Thyroid gland (tissue), 4 donors: ENCODE results near the gene MOV10. TPM values are rescaled to one million over a fixed set of nuclear protein-coding genes. Genes with fewer than 3 reads are reported as not detected.
A peak's percentile ranks its signal among the peaks of the same experiment; 100 is the strongest.

Source experiments
- DNase-seq, 2 donors: peaks; one replicate each; pipeline ENCODE4 v3.0.0-alpha.2; 2019
- H3K27ac ChIP-seq, 3 donors: fragments of 200-600 bp; sonication (generic); 1 replicate in 2 of 3; 2 replicates in 1 of 3; pipeline ENCODE4 v1.5.1; 2016 to 2019; ENCODE audit warnings: mild to moderate bottlenecking in 1 of 3, moderate library complexity in 1 of 3
- H3K27me3 ChIP-seq: fragments of 200-600 bp; sonication (generic); one replicate; pipeline ENCODE4 v1.5.1; 2019
- H3K36me3 ChIP-seq, 2 donors: fragments of 200-600 bp; sonication (generic); one replicate each; pipeline ENCODE4 v1.5.1; 2016 to 2019
- H3K4me1 ChIP-seq, 2 donors: fragments of 200-600 bp; sonication (generic); one replicate each; pipeline ENCODE4 v1.5.1; 2017 to 2019
- H3K4me3 ChIP-seq, 3 donors: fragments of 200-600 bp; sonication (generic); replicated peaks in 1 of 3; 1 replicate in 2 of 3; 2 replicates in 1 of 3; pipeline ENCODE4 v1.5.1; 2016; ENCODE audit warnings: mild to moderate bottlenecking in 1 of 3
- H3K9me3 ChIP-seq: fragments of 200-600 bp; sonication (generic); one replicate; pipeline ENCODE4 v1.5.1; 2017
- CTCF ChIP-seq, 6 experiments: fragments of 200-600 bp in 3 of 6; fragments of 450-650 bp in 3 of 6; sonication (generic) in 3 of 6; IDR thresholded peaks; one replicate each; pipeline ENCODE4 v1.5.1; 2016 to 2019; ENCODE audit warnings: antibody characterized with exemption in 6 of 6, mild to moderate bottlenecking in 2 of 6, inconsistent platforms in 1 of 6, moderate library complexity in 1 of 6
- POLR2A ChIP-seq, 2 donors: fragments of 450-650 bp; IDR thresholded peaks; one replicate each; pipeline ENCODE4 v1.6.1; 2017; ENCODE audit warnings: antibody characterized with exemption in 2 of 2, mild to moderate bottlenecking in 2 of 2, moderate library complexity in 1 of 2
- WGBS, 2 donors: methylation state at CpG; one replicate each; pipeline ENCODE4 v1.1.5; 2017; 5-methylcytosine and 5-hydroxymethylcytosine counted together
- intact Hi-C: fragments of 100-400 bp; cut with DNase I; formaldehyde crosslinking; loops from one replicate; pipeline ENCODE4 v1.15.1; 2023
- total RNA-seq, 4 donors: library from RNA; depleted of rRNA; stranded (reverse); fragments of >200 nt; gene quantifications; one replicate each; pipeline ENCODE4 v1.2.3, GENCODE V29; 2016

MOV10 gene
- total RNA-seq, 4 donors from 2014 or later = 20.2 to 27.7 (median 27.5) TPM

GRCh38 chr1:112704391-112704933, 30.0 kb downstream of the MOV10 start:
- whole genome bisulfite sequencing, 2 donors = 39 to 46% methylated on average over 5 to 7 of the region's 7 CpGs

GRCh38 chr1:112704934-112705627, 30.6 kb downstream of the MOV10 start:
- Histone ChIP-seq H3K4me1 (peaks cover 28 to 49% of the 10 kb centered on the region in 2 donors), H3K27ac (peak overlapping the region; percentile 75 to 97 (median 95)), H3K9me3 (no peaks in the 10 kb centered on the region), H3K27me3 (no peaks in the 10 kb centered on the region), H3K4me3 (peak overlapping the region in 1 of 3 donors; percentile 99), H3K36me3 (peaks cover 3 to 4% of the 10 kb centered on the region in 2 donors)
- intact Hi-C loops = loop anchor here (5.0 to 10.0 kb wide), 3 partner anchors 200 to 313 kb away; partner anchors contain the start of gene WNT2B
- peak; percentile 93 to 95 for DNase-seq
- WGBS, 2 donors = 3 to 5% methylated on average over 13 of the region's 13 CpGs
- TF ChIP-seq POLR2A (IDR thresholded peaks at IDR 0.05) (peak in 1 of 2 donors; percentile 90), CTCF (IDR thresholded peaks at IDR 0.05) (peak in 1 of 6 experiments; percentile 14)

More at GRCh38 chr1:112704391-112704933, 30.0 kb downstream of the MOV10 start:
- no peaks in the 10 kb centered on the region for H3K27me3 ChIP-seq
- H3K9me3 ChIP-seq = no peaks in the 10 kb centered on the region
- H3K4me3 ChIP-seq = peak overlapping the region in 1 of 3 donors; percentile 99
- intact Hi-C loops = loop anchor here (10.0 kb wide), 2 partner anchors 200 to 240 kb away; partner anchors contain the start of gene WNT2B
- H3K4me1 ChIP-seq = peaks cover 31 to 55% of the 10 kb centered on the region in 2 donors
- no peak for TF ChIP-seq CTCF (IDR thresholded peaks at IDR 0.05)
- no peak for TF ChIP-seq POLR2A (IDR thresholded peaks at IDR 0.05)
- peaks cover 3 to 4% of the 10 kb centered on the region in 2 donors for H3K36me3 ChIP-seq
- H3K27ac ChIP-seq = peak overlapping the region; percentile 75 to 97 (median 95)
- DNase-seq = peak in 1 of 2 donors; percentile 28

DNA sequence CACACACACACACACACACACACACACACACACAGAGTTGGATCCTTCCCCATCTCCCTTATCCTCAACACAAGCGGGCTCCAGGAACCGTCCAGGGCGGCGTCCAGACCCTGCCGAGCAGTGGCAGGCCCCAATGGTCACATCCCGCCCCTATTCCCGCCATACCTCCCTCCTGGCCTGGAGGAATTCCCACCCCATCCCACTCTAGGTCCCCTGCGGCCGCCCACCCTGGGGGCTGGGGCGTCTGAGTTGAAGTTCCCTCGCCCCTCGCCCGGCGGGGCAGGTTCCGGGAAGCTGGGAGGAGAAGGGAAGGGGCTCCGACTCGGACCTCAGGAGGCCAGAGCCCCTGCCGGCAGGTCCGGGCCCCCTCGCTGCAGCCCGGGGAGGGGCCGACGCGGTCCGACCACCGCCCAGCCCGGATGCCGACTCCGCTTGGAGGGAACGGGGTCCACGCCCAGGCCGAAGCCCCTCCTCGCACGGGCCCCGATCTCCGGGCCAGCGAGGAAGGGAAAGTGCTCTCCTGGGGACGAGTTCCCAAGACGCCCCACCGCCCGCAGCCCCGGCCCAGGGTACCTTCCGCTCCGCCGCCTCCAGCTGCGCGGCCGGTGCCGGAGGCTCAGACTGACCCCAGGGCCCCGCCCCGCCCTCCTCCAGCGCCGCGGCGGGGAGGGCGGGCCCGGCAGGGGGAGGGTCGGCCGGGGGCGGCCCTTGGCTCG, 32.2 kb downstream of the MOV10 start, which contains the start of gene RHOC:
TSS of gene RHOC (minus strand) at position 623 of the 716 bp plus-strand sequence. CDS start 3,328 bp downstream, outside the sequence.
- Histone ChIP-seq H3K9me3 (no peaks in the 10 kb centered on the region), H3K27ac (peak within 1 kb of the TSS; percentile 92 to 97 (median 95)), H3K4me3 (peak within 1 kb of the TSS; percentile 87 to 100 (median 99)), H3K4me1 (peaks cover 15 to 33% of the 10 kb centered on the region in 2 donors), H3K27me3 (no peaks in the 10 kb centered on the region), H3K36me3 (peaks cover 3 to 4% of the 10 kb centered on the region in 2 donors)
- DNase-seq = peak; percentile 72 to 73
- intact Hi-C loops = loop anchor here (5.0 to 10.0 kb wide), 3 partner anchors 202 to 314 kb away; partner anchors contain the start of gene WNT2B
- 9 to 10% methylated on average over 12 to 14 of the region's 61 CpGs for WGBS, 2 donors
- TF ChIP-seq CTCF (IDR thresholded peaks at IDR 0.05) = no peak
- TF ChIP-seq POLR2A (IDR thresholded peaks at IDR 0.05) = peak; percentile 38 to 78

DNA sequence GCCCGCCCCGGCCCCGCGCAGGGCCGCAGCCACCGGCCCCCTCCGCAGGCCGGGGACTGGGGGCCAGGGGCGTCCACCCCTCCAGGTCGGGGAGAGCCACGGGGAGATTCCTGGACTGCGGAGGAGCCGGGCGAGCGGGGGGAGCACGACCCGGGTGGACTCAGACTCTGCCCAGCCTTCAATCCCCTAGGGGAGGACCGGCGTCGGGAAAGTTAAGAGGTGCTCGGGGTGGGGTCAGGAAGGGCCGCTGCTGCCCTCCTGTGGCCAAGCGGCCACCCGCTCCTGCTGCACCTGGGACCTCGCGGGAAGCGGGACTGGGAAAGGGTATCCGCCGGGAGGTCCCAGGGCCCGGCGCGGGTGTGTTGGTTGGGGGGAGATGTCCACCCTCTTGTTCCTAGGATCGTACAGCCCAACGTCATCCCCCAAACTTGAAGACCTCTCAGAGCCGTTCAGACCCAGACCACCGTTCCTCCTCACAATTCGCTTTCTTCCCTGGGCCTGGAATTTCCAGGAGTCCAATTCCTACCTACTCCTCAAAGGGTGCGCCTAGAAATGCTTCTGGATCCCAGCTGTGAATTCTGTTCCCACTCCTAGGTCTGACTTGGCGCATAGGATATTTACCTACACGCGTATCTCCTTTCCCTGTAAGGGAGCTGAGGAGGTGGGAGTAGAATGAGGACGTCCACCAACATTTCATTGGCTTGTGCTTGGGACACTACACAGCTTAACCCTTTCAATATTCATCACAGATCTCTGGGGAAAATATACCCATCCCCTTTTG, 33.0 kb downstream of the MOV10 start:
- no peaks in the 10 kb centered on the region for H3K9me3 ChIP-seq
- intact Hi-C loops = loop anchor here (5.0 to 10.0 kb wide), 3 partner anchors 203 to 315 kb away; partner anchors contain the start of gene WNT2B
- 11 to 13% methylated on average over 25 to 26 of the region's 42 CpGs for WGBS, 2 donors
- peaks cover under 1 to 2% of the 10 kb centered on the region in 2 donors for H3K36me3 ChIP-seq
- TF ChIP-seq CTCF (IDR thresholded peaks at IDR 0.05) = peak; percentile 78 to 95 (median 90)
- TF ChIP-seq POLR2A (IDR thresholded peaks at IDR 0.05) = no peak
- peak overlapping the region; percentile 92 to 97 (median 95) for H3K27ac ChIP-seq
- peak; percentile 90 for DNase-seq
- H3K4me1 ChIP-seq = peaks cover 15 to 29% of the 10 kb centered on the region in 2 donors
- peak overlapping the region; percentile 18 to 99 (median 87) for H3K4me3 ChIP-seq
- no peaks in the 10 kb centered on the region for H3K27me3 ChIP-seq
